PC-3 (cell line): ENCODE measurements around the gene GLCE. TPM values are rescaled to one million over a fixed set of nuclear protein-coding genes. Genes with fewer than 3 reads are reported as not detected.

Source experiments
- ATAC-seq: fragments of 200-7000 bp; cut with Tn5 transposase; 2 replicates; pipeline ENCODE4 v1.9.1; 2020; ENCODE audit warnings: mild to moderate bottlenecking, moderate library complexity
- BruUV-seq: library from RNA; stranded (reverse); fragments of 400-500 nt; replicated peaks from 2 replicates; lab custom pipeline; 2021; lab: Mats Ljungman, UMichigan
- CTCF ChIA-PET: fragments of 300-600 bp; sonication (Branson Sonifier 250); formaldehyde crosslinking; loops from one replicate; lab custom pipeline; 2022; ENCODE audit warnings: antibody characterized with exemption; lab: Charles Lee
- POLR2A ChIA-PET: fragments of 300-600 bp; sonication (Branson Sonifier 250); formaldehyde crosslinking; loops from one replicate; lab custom pipeline; 2022; ENCODE audit warnings: antibody characterized with exemption; ENCODE audit not compliant: unreplicated experiment; lab: Charles Lee
- DNase-seq: peaks from one replicate; pipeline ENCODE4 v3.0.0-alpha.2; 2015
- H2AFZ ChIP-seq: fragments of 300-600 bp; sonication (generic); 2 replicates; pipeline ENCODE4 v1.6.0; 2016; ENCODE audit warnings: antibody characterized with exemption, low read length
- H3F3A ChIP-seq: fragments of 300-600 bp; sonication (generic); one replicate; pipeline ENCODE4 v1.6.0; 2017; ENCODE audit warnings: antibody characterized with exemption, low read length, control low read depth, mild to moderate bottlenecking; ENCODE audit not compliant: unreplicated experiment
- H3K27ac ChIP-seq: fragments of 300-600 bp; sonication (generic); 2 replicates; pipeline ENCODE4 v1.5.1; 2016; ENCODE audit warnings: mild to moderate bottlenecking, low read length
- H3K27me3 ChIP-seq: fragments of 300-600 bp; sonication (generic); 2 replicates; pipeline ENCODE4 v1.6.1; 2016; ENCODE audit warnings: low read length, mixed read lengths
- H3K36me3 ChIP-seq: fragments of 300-600 bp; sonication (generic); 2 replicates; pipeline ENCODE4 v1.6.1; 2016; ENCODE audit warnings: low read depth, mixed run types, low read length, mixed read lengths
- H3K4me1 ChIP-seq: fragments of 300-600 bp; sonication (generic); 2 replicates; pipeline ENCODE4 v1.5.1; 2016; ENCODE audit warnings: low read length; ENCODE audit not compliant: insufficient read depth
- H3K4me2 ChIP-seq: fragments of 300-600 bp; sonication (generic); 2 replicates; pipeline ENCODE4 v1.6.0; 2016; ENCODE audit warnings: low read length
- H3K4me3 ChIP-seq: fragments of 300-600 bp; sonication (generic); 2 replicates; pipeline ENCODE4 v1.5.1; 2016; ENCODE audit warnings: mild to moderate bottlenecking, low read length, mixed read lengths
- H3K79me2 ChIP-seq: fragments of 300-600 bp; sonication (generic); 2 replicates; pipeline ENCODE4 v1.6.1; 2017; ENCODE audit warnings: low read length, mixed read lengths
- H3K9ac ChIP-seq: fragments of 300-600 bp; sonication (generic); 2 replicates; pipeline ENCODE4 v1.6.0; 2016; ENCODE audit warnings: mild to moderate bottlenecking, low read length
- H3K9me2 ChIP-seq: fragments of 300-600 bp; sonication (generic); replicated peaks from 2 replicates; pipeline ENCODE4 v1.6.1; 2016; ENCODE audit warnings: mixed run types, low read length, mixed read lengths
- H3K9me3 ChIP-seq: fragments of 300-600 bp; sonication (generic); 2 replicates; pipeline ENCODE4 v1.6.1; 2016; ENCODE audit warnings: low read length, mixed read lengths
- H4K20me1 ChIP-seq: fragments of 300-600 bp; sonication (generic); 2 replicates; pipeline ENCODE4 v1.6.1; 2016; ENCODE audit warnings: low read length, mixed read lengths
- CTCF ChIP-seq: fragments of 300-600 bp; sonication (generic); conservative IDR thresholded peaks from 2 replicates; pipeline ENCODE4 v1.5.1; 2017; ENCODE audit warnings: antibody characterized with exemption, low read depth, mild to moderate bottlenecking, low read length
- EZH2 ChIP-seq: fragments of 300-600 bp; sonication (generic); IDR thresholded peaks from one replicate; pipeline ENCODE4 v1.6.1; 2017; ENCODE audit warnings: antibody characterized with exemption, mild to moderate bottlenecking, low read length; ENCODE audit not compliant: unreplicated experiment
- EZH2phosphoT487 ChIP-seq: fragments of 300-600 bp; sonication (generic); IDR thresholded peaks from 2 replicates; pipeline ENCODE4 v1.6.1; 2018; ENCODE audit warnings: mild to moderate bottlenecking, antibody characterized with exemption, low read length, borderline replicate concordance
- intact Hi-C: fragments of 100-400 bp; cut with micrococcal nuclease; formaldehyde crosslinking; loops from 2 replicates; pipeline ENCODE4 v1.9.0; 2023
- total RNA-seq: library from RNA; depleted of rRNA; stranded (reverse); fragments of >200 nt; gene quantifications from 2 replicates; pipeline ENCODE4 v1.2.3, GENCODE V29; 2014

GLCE gene
- total RNA-seq, 1 experiment from 2014 or later = 15.4 TPM

GRCh38 chr15:69154684-69155083 is 5.8 kb upstream of the GLCE start:
- TF ChIP-seq EZH2 = no peak
- TF ChIP-seq EZH2phosphoT487 = no peak
- no peak for TF ChIP-seq CTCF
- ChIA-PET CTCF (no interaction called here), POLR2A (interaction anchor here (0.5 kb wide), 1 partner anchor 46 kb away, joined by 3 read pairs; no protein-coding TSS in a partner anchor)
- peak overlapping the region; percentile 45 for H3K4me2 ChIP-seq
- no peak overlapping the region for H3K9ac ChIP-seq
- no peaks in the 10 kb centered on the region for H4K20me1 ChIP-seq
- no peaks in the 10 kb centered on the region for H3K79me2 ChIP-seq
- intact Hi-C loops = no loop called here
- DNase-seq (peak; percentile 61), ATAC-seq (peak; percentile 78)
- no peak overlapping the region for H3K4me3 ChIP-seq
- H3K4me1 ChIP-seq = peaks cover 20% of the 10 kb centered on the region
- H3F3A ChIP-seq = no peaks in the 10 kb centered on the region
- no peaks in the 10 kb centered on the region for H3K27me3 ChIP-seq
- H2AFZ ChIP-seq = peak overlapping the region; percentile 52; the same call in 1 of the 2 replicates
- no TSS peak for BruUV-seq
- no peaks in the 10 kb centered on the region for H3K9me3 ChIP-seq
- H3K9me2 ChIP-seq = no peaks in the 10 kb centered on the region
- H3K27ac ChIP-seq = no peak overlapping the region
- H3K36me3 ChIP-seq = no peaks in the 10 kb centered on the region

- Histone ChIP-seq H3K79me2 (peaks cover 14% of the 10 kb centered on the region), H3K27me3 (no peaks in the 10 kb centered on the region), H3F3A (no peaks in the 10 kb centered on the region), H3K4me1 (peaks cover 26% of the 10 kb centered on the region), H3K4me2 (no peak overlapping the region), H3K9ac (no peak overlapping the region), H3K9me3 (no peaks in the 10 kb centered on the region), H3K36me3 (no peaks in the 10 kb centered on the region), H3K4me3 (no peak overlapping the region), H2AFZ (no peak overlapping the region), H4K20me1 (no peaks in the 10 kb centered on the region), H3K9me2 (no peaks in the 10 kb centered on the region), H3K27ac (no peak overlapping the region)
- no TSS peak for BruUV-seq
- CTCF ChIA-PET = no interaction called here
- intact Hi-C loops = no loop called here
- no peak for ATAC-seq
- TF ChIP-seq EZH2 (no peak), CTCF (no peak), EZH2phosphoT487 (no peak)
- DNase-seq = no peak
- POLR2A ChIA-PET = interaction anchor here (0.6 kb wide), 1 partner anchor 66 kb away, joined by 3 read pairs; no protein-coding TSS in a partner anchor
Observed at GRCh38 chr15:69156736-69157381, 3.6 kb upstream of the GLCE start.

- Histone ChIP-seq H2AFZ (no peak overlapping the region), H3K27me3 (no peaks in the 10 kb centered on the region), H3K4me2 (no peak overlapping the region), H3F3A (no peaks in the 10 kb centered on the region), H3K9me2 (no peaks in the 10 kb centered on the region), H3K4me1 (peaks cover 31% of the 10 kb centered on the region), H4K20me1 (no peaks in the 10 kb centered on the region), H3K9ac (no peak overlapping the region), H3K4me3 (no peak overlapping the region), H3K27ac (no peak overlapping the region), H3K36me3 (no peaks in the 10 kb centered on the region), H3K9me3 (no peaks in the 10 kb centered on the region), H3K79me2 (peaks cover 28% of the 10 kb centered on the region)
- intact Hi-C loops = no loop called here
- POLR2A ChIA-PET = no interaction called here
- TF ChIP-seq EZH2phosphoT487 = no peak
- no peak for TF ChIP-seq EZH2
- no peak for TF ChIP-seq CTCF
- BruUV-seq = no TSS peak
- DNase-seq (no peak), ATAC-seq (no peak)
- CTCF ChIA-PET = interaction anchor here (0.6 kb wide), 2 partner anchors 124 to 586 kb away, joined by 3 to 4 read pairs; no protein-coding TSS in a partner anchor
Observed at GRCh38 chr15:69158201-69158842, 2.1 kb upstream of the GLCE start.
